HG02763 (cell line): ENCODE results near the gene IFNA13.
"Not testable (repeated sequence)": the region's sequence is repeated elsewhere in the genome, so short reads cannot be mapped to it uniquely, and the experiment has no call there.

Source experiments
- ATAC-seq: cut with Tn5 transposase; IDR thresholded peaks from one replicate; pipeline ENCODE4 v1.9.1; 2021; ENCODE audit warnings: mild to moderate bottlenecking, moderate library complexity; ENCODE audit not compliant: unreplicated experiment

The IFNA13 gene

DNA sequence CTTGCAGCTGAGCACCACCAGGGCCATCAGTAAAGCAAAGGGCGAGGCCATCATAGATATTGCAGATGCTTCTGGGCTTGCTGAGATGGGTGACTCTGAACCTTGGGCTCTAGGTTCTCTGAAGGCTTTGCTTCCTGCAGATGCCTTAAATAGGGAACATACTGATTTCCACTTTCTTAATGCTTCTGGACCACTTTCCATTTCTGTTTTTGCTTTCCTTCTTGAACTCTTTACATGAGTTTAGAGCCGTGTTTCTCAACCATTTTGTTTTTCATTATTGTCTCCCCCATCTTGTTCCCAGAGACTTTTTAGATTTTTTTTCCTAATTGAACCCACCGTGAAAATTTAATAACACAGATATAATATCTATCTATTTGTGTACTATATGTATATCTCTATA lies at the start of gene IFNA13:
TSS of gene IFNA13 (minus strand) at position 101 of the 400 bp plus-strand sequence. CDS start at position 54, 47 bp downstream.
- no peak for ATAC-seq

DNA sequence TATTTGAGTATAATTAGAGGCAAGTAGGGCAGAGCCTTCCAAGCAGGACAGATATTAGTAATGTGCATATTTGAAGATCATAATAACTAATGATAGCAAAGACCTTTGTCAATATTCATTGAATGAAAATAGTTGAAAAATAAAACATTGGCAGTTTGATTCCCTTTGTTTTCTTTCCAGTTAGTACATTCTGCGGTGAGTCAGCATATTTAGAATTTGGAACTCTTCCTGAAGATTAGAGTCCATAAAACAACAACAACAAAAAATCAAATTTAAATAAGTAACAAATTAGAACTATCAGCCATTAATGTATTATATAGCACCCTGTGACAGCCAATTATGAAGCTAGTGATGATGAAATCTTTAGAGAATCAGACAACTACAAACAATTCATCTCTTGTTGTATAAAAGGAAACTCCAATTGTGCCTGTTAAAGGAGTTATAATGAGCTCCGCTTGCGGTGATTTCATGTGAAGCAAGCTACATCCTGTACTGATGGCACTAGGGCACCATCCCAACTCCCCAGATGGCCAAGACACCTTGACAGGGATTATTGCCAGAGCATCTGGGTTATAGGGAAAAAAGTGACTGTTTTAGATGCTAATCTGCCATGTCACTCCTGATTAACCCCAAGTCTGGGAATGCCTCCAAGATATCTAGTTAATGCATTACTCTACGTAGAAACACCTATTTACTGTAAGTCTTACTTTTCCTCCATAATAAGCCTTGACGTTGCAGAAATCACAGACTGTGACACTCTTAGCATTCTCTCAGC lies 47.8 kb upstream of the IFNA13 start:
- no peak for ATAC-seq

DNA sequence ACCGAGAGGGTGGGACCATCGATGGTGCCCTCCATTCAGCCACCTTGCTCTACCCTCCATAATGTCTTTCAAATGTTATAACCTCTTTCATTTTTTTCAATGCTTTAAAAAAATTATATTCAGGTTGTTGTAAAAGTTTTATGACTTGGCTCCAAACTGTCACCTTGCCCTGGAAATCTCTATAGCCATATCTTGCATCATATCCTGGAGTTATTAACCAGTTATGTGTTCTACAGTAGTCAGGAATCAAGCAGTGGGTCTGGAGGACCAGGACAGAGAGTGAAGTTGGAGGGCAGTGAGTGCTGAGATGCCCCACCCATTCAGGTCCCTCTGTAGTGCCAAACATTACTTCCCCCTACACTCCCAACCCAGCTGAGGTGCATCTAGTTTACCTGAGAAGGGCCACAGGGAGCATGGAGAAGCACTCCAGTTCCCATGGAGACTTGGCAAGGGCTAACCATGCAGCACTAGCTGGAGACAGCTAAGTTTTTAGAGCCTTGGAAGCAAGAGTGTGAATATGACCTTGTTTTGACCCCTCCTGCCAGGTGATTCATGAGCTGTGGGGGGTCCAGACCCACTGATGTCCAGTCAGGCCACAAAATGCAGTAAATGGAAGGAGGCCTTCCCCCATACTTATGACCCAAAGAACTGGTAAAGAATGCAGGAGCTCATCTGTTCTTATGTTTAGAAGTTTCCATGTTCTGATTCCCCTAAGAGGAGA lies 46.5 kb upstream of the IFNA13 start:
- no peak for ATAC-seq

DNA sequence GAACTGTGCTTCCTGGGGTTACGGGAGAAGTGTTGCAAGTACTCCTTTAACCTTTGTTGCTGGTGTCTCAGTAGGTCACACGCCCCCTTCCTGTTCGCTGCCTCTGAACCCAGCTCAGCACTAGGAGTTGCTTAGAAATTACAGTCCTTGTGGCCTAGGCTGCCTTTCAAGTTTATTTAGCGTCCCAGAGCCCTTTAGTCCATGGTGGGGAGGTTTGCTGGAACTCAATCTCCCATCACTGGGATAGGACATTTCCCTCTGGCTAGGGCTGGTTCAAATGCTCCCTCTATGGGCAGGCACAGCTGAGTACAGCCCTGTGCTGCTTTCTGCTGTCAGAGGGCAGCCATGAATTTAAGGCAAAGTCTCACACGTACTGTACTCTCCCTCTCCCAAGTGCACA lies 45.8 kb upstream of the IFNA13 start:
- peak; percentile 51 for ATAC-seq

DNA sequence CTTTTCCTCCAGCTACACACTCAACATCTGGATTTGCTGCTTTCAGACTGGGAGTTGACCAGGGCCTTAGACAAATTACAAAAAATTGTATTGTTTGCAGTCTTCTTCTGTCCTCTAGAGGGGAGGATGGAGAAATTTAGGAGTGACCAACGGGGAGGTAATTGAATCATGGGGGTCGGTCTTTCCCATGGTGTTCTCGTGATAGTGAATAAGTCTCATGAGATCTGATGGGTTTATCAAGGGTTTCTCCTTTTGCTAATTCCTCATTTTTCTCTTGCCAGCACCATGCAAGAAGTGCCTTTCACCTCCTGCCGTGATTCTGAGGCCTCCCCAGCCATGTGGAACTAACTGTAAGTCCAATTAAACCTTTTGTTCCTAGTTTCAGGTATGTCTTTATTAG lies 45.3 kb upstream of the IFNA13 start:
- no peak for ATAC-seq

DNA sequence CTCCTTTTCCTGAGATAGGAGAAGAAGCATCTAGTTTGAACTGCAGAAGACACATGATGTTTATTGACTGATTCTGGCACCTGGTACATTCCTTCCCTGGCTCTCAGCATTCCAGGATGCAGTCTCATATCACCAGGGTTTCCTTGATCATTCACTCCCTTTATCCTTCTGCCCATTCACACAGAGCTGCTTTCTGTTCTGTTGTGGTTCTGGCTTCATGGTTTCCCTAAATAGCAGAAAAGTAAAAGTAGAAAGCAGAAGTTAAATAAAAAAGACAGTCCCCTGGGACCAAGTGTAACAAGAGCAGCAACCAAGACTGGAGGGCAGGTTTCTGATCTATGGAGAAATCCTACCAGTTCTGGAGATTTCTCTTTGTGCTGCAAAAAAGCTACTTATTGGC lies 44.2 kb upstream of the IFNA13 start:
- ATAC-seq = no peak

DNA sequence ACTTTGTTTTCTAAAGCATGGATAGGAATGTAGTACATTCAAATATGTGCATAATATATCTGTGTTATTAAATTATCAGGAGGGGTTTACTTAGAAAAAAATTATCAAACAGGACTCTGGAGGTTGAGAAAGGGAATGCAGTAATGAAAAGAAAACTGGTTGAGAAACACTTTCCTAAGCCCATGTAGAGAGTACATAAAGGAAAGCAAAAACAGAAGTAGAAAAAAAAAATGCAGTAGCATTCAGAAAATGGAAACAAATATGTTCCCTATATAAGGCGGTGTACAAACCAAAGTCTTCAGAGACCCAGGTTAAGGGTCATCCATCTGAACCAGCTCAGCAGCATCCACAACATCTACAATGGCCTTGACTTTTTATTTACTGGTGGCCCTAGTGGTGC lies 41.0 kb upstream of the IFNA13 start, which contains the start of gene IFNA8:
TSS of gene IFNA8 (plus strand) at position 301 of the 400 bp plus-strand sequence. CDS start at position 361, 60 bp downstream.
- ATAC-seq = no peak

DNA sequence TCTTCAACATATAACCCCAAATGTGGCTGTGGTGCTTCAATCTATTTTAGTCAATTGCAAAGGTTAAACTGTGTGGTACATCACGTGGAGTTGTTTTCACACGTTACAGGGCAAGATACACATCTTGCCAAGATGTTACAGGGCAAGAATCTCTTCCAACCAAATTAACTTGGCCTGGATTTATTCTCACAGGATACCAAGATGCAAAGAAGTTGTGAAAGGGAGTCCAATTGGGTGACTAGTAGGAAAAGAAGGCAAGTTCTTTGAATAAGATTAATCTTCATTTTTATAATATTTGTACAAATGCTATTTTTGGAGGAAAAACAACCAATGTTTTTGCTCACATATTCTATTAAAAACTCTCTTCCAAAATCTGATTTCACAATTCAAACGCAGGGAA lies 36.3 kb upstream of the IFNA13 start:
- ATAC-seq = no peak

DNA sequence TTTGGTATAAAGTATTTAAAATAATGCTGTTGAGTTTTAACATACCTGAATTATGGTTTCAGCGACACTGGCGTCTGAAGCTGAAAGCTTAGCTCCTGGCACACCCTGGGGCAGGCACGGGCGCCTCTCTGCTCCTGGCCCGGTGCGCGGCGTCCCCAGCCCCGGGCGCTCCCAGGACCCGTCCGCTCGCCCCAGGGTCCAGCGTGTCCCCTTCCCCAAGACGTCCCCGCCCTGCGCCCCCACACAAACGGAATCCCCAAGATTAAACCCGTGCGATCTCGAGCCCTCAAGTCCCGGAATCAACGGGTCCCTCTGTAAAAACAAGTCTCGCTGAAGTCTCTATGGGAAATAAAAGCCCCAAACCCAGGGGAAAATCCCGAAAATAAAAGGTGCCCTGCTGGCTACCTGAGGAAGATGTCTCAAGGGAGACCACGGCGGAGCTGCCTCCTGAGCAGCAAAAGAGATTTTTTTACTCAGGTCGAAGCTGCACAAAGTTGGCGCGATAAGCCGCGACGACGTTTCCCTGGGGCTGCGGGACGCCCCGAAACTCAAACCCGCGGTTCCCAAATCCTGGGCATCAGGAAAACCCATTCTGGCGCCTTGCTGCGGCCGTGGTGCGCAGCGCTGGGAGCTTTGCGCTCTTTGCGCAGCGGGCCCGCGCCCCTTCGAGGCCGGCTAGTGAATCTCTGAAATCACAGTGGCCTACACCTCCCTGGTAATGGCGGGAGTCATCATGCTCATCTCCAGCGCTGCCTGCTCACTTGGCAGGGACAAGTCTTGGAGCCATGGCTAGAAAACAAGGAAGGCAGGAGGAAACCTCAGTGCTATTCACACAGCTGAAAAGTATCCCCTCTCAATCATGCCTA lies 34.8 kb upstream of the IFNA13 start:
- no peak for ATAC-seq

DNA sequence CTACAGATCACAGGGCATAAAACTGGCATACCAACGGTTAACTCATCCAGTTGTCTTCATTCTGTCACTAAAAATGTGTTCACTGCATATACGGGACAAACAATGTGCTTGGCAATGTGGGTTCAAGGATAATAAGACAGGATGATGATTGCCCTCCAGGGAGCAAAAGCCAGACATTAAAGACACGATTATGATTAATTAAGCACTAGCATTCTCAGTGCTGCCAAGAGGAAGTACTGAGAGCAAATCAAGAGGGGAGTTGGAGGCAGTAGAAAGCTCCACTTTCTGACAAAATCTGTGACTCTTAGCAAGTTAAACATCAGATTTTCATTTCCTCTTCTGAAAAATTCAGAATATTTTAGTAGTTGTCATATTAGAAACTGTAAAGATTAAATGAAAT lies 32.1 kb upstream of the IFNA13 start:
- ATAC-seq = no peak

DNA sequence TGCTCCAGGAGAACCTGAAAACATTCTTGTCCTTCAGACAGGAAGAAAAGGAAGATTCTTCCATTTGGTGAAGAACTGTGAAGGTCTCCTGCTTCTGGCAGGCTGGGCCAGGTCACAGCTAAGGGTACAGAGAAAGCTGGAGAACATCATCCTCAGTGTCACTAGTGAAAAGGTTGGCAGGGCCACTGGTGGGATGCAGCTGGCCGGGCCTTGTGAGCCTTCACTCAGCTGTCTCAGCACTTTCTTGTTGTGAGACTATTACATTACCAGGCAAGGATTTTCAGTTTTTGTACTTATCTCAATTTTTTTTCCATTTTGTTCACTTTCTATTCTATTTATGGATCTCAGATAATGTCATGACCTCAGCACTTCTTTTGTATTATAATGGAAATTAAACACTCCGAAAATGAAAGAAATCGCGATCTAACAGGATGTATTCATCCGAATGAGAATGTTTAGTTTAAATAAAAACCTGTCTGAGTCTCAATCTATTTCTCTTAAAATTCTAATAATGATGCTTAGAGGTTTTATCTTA lies 31.2 kb upstream of the IFNA13 start:
- no peak for ATAC-seq

DNA sequence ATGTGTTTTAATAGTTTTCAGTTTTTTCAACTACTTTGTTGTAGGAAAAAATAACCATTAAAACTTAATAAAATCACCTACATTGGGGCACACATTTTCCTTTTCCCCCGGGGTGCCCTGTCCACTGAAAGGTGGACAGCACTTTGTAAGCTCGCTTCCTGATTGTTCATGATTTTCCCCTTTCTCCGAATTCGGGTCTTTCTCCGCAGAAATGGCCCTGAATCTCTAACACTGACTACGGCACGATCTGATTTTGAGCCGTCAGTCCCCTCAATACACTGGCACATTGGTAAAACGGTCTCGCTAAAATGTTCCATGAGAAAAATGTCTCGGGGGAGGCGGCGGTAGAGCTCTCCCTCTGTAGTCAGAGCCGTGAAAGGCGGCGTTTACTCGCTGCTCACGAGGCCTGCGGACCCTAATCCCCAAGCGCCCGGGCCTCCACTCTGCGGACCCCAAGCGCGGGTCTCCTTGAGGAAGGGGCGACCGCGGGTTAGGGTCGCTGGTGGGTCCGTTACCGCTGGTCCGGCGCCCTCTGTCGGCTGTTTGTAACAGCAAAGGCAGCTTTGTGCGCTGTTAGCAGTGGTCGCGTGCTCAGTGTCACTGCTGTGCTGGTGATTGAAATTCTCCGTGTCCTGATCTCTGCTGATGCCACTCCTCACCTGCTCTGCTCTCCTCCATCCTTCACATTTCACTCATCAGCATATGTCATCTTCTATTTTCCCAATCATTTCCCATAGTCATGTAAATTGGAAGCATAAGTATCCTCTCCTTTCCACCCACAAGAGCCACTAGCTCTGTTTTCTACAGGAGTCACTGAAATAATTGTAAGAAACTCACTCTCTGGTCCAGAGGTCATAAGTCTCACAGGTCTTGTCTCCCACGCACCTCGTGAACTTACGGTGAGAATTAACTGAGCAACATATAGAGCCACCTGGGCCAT lies 28.2 kb upstream of the IFNA13 start:
- ATAC-seq = peak; percentile 65

DNA sequence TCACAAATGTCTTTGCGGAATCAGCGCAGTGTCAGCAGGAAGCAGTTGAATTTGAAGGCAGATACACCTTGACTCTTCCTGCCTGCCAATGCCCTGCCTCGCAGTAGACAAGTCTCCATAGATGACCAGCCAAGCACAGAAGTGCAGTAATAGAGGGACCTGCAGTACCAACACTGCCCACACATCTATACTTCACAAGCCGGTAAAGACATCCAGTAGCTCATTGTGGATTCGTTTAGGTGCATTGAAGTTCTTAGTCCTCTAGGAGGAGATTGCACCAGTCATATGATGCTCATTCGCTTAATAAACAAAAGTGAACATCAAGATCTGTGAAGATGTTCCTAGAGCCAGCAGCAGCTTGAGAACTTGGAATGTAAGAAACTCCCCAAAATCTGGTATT lies 24.4 kb upstream of the IFNA13 start:
- ATAC-seq = peak; percentile 77

DNA sequence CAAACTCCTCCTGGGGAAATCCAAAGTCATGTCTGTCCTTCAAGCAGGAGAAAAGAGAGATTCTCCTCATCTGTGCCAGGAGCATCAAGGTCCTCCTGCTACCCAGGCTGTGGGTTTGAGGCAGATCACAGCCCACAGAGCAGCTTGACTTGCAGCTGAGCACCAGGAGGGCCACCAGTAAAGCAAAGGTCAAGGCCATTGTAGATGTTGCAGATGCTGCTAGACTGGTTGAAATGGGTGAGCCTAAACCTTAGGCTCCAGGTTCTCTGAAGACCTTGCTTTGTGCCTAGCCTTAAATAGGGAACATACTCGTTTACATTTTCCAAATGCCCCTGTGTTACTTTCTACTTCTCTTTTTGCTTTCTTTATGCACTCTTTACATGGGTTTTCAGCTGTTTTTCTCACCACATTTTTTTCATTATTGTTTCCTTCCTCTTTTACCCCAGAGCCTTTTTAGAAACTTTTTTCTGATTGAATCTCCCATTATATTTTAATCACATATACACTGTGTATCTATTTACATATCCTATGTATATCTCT lies 17.3 kb upstream of the IFNA13 start, which contains the start of gene IFNA2:
TSS of gene IFNA2 (minus strand) at position 268 of the 540 bp plus-strand sequence. CDS start at position 199, 69 bp downstream.
- no peak for ATAC-seq

DNA sequence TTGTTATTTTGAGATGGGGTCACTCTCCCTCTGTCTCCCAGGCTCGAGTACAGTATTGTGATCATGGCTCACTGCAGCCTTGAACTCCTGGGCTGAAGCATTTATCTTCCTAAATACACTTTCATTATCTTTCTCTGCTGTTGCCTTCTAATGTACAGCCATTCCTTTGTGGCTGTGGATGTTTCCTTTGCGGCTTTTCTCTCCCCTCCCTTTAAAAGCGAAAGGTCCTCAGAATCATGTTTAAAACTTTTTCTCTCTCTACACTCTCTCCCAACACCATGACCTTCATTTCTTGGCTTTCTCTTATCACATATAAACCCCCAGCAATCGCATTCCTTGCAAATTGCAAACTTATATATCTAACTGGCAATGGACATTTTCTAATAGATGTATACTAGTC lies 15.8 kb upstream of the IFNA13 start:
- ATAC-seq = no peak

DNA sequence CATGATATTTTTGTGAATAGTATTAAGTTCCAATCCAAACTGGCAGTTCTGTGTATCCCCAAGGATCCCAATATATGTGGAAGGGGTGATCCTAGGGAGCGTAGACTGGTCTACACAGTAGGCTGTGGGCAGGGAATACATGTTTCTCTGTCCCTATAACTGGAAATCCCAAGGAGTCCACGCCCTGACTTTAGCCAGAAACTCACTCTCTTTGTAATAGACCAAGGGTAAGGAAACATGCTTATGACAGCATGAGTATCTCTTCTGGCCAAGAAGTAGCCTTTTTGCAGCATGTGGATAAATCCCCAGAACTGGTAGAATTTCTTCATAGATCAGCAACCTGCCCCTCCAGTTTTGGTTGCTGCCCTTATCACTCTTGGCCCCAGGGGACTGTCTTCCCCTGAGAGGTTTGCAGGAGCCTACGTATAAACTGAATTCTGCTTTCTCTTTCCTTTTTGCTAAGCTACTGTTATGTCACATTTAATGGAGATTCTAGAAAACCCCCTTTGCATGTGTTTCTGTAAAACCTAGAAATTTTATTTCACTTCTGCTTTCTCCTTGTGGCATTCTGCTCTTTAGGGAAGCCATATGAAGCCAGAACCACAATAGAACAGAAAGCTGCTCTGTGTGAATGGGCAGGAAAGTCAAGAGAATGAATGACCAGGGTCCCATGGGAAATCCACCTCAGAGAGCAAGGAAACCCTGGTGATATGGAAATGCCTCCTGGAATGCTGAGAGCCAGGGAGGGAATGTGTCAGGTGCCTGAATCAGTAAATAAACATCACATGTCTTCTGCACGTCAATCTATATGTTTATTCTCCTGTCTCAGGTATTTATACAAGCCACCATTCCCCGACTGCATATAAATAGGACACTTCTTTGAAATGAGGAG lies 13.8 kb upstream of the IFNA13 start:
- peak; percentile 99 for ATAC-seq

DNA sequence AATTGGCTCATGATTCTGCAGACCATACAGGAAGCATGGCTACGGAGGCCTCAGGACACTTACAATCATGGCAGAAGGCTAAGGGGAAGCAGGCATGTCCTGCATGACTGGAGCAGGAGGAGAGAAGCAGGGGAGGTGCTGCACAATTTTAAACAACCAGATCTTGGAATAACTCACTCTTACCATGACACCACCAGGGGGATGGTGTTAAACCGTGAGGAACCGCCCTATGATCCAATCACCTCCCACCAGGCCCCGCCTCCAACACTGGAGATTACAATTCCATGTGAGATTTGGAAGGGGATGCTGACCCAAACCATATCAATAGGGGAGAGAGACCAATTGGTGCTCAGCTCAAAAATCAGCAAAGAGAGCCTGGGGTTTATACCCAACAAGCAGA lies 3.6 kb upstream of the IFNA13 start:
- not testable (repeated sequence) for ATAC-seq

DNA sequence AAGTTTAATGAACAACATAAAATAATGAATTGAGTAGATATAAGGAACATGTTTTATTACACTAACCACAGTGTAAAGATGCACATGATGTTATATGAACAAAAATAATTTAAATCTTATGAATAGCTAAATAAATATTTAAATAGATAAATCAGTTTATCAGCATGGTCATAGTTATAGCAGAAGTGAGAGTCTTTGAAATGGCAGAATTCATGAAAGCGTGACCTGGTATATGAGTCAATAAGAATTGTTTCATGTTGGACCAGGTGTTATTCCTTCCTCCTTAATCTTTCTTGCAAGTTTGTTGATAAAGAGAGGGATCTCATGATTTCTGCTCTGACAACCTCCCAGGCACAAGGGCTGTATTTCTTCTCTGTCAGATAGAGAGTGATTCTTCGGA lies 688 bp downstream of the IFNA13 start:
- peak; percentile 61 for ATAC-seq

DNA sequence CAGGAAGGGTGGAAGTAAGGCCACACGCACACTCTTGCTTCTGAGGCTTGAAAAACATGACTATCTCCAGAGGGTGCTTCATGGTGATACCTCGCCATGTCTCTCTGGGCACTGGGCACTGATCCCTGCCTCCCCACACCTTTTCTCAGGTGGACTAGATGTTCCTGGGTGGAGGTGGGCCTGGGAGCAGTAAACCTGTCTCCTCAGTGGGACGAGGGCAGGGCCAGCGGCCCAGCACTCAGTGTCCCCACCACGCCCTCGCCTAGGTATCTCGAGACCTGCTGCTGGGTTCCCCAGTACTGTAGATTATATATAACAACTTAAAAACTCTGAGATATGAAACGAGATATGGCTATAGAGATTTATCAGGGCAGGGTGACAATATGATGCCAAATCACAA lies 5.6 kb downstream of the IFNA13 start:
- ATAC-seq = no peak
